GM18858 (cell line): ENCODE results near the gene PRKRIP1.
"Not testable (repeated sequence)": the region's sequence is repeated elsewhere in the genome, so short reads cannot be mapped to it uniquely, and the experiment has no call there.

Experiments
- ATAC-seq: cut with Tn5 transposase; IDR thresholded peaks from one replicate; pipeline ENCODE4 v1.9.1; 2021; ENCODE audit not compliant: unreplicated experiment

Gene PRKRIP1

DNA sequence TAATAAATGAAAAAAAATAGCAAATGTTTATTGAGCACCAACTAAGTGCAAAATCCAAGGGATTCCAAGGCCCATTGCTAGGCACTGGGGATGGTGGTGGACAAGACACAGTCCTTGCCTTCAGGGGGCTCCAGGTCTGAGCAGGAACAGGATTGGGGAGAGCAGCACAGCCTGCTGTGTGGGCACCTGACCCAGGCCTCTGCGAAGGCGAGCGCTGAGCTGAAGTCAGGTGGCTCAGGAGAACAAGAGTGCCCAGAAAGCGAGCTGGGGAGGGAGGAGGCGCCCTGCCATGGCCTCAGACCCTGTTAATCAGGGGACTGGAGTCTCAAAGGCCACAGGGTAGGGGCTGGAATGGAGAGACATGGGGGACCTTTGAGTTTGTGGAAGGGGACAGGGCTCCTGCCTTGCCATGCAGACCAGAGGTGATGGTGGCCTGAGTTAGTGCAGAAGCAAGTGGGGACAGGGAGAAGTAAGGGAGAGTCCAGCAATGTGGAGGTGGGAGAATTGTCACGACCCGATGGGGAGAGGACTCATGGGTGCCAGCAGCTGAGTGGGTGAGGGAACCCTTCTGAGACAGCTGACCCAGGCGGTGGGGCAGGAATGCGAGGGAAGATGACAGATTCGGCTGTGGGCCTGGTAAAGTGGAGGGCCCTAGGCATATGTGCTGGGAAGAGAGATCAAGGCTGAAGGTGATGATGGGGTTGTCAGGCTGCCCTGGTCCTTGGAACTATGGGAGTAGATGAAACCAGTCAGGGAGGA lies 33.2 kb downstream of the PRKRIP1 start:
- ATAC-seq, result no peak

GRCh38 chr7:102431617-102432298 lies 35.6 kb downstream of the PRKRIP1 start:
- ATAC-seq, result peak; percentile 25

DNA sequence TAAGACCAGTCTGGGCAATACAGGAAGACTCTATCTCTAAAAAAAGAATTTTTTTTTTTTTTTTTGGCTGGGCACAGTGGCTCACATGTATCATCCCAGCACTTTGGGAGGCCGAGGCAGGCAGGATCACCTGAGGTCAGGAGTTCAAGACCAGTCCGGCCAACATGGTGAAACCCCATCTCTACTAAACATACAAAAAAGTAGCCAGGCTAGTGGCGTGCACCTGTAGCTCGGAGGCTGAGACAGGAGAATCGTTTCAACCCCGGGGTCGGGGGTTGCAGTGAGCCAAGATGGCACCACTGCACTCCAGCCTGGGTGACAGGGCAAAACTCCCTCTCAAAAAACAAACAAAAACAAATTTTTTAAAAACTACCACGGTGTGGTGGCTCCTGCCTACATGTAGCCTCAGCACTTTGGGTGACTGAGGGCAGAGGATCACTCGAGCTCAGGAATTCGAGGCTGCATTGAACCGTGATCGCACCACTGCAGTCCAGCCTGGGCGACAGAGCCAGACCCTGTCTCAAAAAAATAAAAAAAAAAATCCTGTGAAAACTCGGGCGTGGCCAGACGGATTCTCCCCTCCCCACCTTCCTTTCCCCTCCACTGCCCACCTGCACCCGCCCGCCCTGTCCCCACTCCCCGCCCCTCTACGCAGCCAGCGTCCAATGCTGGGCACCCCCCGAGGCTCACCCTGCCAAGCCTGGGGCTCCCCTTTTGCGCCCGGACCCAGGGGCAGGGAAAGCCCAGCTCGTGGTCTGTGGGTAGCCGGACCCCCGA lies 36.5 kb downstream of the PRKRIP1 start:
- peak; percentile 15 for ATAC-seq

DNA sequence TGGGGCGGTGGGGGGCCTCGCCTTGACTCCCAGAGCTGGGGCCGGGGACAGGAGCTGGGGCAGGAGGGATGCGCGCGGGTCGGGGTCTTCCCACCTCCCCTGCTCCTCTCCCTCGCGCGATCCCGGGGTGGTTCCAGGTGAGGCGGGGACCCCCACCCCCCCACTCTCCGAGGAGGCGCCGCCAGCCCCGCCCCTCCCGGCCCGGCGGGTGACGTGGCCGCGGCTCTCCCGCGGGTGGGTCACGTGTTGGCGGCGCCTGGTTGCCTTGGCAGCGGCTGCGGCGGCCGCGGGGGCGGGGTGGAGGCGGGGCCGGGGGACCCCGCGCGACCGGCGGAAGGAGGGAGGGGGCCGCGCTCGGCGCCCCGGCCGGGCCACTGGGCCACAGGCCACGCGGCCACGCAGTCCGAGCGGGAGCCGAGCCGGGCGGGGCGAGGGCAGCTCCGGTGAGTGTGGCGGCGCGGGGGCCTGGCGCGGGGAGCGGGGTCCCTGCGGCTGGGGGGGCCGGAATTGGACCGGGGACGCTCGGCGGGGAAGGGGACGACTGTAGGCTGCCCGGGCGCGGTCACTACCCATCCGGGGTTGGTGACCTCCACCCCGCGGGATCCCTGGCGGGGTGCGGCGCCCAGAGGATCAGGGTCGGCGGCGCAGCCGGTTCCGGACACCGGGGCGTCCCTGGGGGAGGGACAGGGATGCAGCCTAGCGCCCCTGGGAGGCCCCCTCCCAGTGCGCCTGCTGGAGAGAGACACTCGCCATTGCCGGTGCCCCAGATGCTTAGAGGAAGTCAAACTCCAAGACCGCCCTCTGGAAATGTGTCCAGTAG lies 37.3 kb downstream of the PRKRIP1 start, which contains the start of gene ORAI2:
Gene ORAI2 (plus strand): TSS at position 357 of the 820 bp plus-strand sequence. CDS start 5,382 bp downstream, outside the sequence.
- peak; percentile 37 for ATAC-seq

DNA sequence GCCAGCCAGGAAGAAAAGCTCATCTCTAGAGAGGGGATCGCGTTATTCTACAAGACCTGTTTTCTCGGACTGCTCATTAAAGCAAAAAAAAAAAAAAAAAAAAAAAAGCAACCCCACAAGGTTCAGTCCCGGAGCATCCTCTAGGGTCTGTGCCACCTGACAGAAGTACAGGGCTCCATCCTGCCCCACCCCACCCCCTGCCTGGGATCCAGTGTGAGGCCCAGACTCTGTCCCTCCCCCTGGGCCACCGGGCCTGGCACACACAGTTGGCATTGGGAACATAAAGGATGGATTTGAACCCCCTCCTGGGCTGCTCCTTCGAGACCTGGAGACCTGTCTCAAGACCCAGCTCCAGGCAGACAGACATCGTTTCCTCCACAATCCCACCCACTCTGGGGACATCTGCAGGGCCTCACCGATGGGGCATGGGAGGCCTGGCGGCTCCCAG lies 37.9 kb downstream of the PRKRIP1 start:
- no peak for ATAC-seq

GRCh38 chr7:102436118-102436517 lies 40.0 kb downstream of the PRKRIP1 start:
- ATAC-seq, result no peak

GRCh38 chr7:102439963-102440795 lies 44.0 kb downstream of the PRKRIP1 start:
- ATAC-seq, result no peak

- peak; percentile 36 for ATAC-seq
Measured at GRCh38 chr7:102444961-102445673, 49.0 kb downstream of the PRKRIP1 start.

- ATAC-seq, result no peak
Measured at GRCh38 chr7:102445674-102446071, 49.5 kb downstream of the PRKRIP1 start.

DNA sequence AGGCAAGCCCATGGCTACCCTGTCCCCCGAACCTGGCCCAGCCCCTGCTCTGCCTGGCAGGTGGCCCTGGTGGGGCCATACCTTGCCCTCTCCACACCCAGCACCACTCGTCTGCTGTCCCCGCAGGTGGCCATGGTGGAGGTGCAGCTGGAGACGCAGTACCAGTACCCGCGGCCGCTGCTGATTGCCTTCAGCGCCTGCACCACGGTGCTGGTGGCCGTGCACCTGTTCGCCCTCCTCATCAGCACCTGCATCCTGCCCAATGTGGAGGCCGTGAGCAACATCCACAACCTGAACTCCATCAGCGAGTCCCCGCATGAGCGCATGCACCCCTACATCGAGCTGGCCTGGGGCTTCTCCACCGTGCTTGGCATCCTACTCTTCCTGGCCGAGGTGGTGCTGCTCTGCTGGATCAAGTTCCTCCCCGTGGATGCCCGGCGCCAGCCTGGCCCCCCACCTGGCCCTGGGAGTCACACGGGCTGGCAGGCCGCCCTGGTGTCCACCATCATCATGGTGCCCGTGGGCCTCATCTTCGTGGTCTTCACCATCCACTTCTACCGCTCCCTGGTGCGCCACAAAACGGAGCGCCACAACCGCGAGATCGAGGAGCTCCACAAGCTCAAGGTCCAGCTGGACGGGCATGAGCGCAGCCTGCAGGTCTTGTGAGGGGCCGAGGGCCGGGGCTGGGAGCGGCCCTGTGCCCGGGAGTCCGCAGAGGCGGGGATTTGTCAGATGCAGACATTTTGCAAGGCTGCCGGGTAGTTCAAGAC lies 50.4 kb downstream of the PRKRIP1 start:
- no peak for ATAC-seq

DNA sequence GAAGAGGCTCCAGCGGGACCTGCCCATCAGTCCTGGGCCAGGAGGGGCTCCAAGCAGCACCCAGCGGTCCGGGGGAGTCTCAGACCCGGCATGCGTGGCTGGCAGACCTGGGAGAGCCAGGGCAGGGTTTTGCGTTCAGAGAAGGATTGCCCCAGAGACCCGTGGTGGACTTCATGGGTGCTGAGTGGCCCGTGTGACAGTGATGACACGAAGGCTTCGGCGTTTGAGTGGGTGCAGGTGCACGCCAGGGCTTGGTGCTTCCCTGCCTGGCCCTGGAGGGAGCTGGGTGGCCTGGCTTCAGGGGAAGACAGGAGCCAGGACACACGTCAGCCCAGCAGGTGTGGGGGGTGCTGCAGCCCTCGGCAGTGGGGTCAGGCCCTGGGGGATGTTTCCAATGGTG lies 51.1 kb downstream of the PRKRIP1 start:
- no peak for ATAC-seq

DNA sequence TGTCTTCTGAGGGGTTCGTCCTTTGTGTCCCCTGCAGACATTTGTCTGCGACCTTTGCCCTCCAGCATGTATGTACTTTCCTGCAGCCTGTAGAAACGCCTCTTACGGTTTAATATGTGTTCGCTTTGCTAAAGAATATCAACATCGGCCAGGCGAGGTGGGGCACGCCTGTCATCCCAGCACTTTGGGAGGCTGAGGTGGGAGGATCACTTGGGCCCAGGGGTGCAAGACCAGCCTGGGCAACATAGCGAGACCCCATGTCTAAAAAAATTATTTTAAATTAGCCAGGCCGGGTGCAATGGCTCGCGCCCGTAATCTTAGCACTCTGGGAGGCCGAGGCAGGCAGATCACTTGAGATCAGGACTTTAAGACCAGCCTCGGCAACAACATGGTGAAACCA lies 53.0 kb downstream of the PRKRIP1 start:
- ATAC-seq, result no peak

- peak; percentile 44 for ATAC-seq
Measured at GRCh38 chr7:102450242-102450641, 54.1 kb downstream of the PRKRIP1 start.

GRCh38 chr7:102451371-102452054 lies 55.4 kb downstream of the PRKRIP1 start:
- ATAC-seq, result no peak

DNA sequence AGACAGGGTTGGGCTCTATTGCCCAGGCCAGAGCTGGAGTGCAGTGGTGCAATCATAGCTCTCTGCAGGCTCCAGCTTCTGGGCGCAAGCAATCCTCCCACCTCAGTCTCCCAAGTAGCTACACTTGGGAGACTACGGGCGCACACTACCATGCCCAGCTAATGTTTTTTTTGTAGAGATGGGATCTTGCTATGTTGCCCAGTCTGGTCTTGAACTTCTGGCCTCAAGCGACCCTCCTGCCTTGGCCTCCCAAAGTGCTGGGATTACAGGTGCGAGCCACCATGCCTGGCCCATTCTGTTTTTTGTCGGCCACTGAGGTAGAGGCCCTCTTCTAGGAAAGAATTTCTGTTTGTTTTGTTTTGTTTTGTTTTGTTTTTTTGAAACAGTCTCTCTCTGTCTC lies 56.3 kb downstream of the PRKRIP1 start:
- ATAC-seq, result no peak

DNA sequence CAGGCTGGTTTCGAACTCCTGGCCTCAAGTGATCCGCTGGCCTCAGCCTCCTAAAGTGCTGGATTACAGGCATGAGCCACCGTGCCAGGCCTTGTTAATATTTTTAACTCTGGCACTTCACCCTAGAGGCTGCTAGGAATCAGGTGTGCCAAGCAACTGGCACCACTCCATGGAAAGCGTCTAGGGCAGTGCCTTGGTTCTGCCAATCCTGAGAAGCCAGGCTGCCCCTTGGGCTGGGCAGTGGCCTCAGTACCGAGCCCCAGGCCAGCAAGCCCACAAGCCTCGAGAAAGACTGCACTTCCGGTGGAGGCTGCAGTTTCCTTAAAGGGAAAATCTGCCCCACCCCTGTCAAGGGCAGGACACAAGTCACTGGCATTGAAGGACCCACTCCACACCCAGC lies 57.2 kb downstream of the PRKRIP1 start:
- no peak for ATAC-seq

DNA sequence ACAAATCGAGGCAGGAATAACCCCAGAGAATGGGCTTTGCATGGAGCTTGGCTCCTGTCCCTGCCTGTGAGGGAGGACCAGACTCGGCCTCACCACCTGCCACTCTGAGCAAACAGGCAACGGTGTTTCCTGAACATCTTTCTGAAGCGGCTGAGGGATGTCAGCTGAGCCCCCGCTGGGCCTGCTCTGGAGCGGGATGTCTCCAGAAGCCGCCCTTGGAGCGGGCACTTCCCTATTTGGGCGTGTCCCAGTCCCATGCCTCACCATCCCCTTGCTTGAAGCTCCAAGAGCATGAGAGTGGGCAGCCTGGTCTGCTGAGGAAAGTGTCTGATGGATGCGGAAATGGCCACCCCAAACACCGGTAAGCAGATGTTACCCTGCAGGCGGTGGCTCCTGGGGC lies 58.3 kb downstream of the PRKRIP1 start:
- ATAC-seq, result no peak

DNA sequence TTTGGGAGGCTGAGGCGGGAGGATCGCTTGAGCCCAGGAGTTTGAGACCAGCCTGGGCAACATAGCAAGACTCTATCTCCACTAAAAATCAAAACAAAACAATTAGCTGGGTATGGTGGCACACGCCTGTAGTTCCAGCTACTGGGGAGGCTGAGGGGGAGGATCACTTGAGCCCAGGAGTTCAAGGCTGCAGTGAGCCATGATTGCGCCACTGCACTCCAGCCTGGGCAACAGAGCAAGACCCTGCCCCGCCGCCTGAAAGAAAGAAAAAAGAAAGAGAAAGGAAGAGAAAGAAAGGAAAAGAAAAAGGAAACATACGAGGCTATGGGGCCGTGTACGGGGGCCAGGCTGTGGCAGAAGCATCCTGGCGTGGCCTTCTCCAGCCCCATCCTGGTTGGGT lies 58.8 kb downstream of the PRKRIP1 start:
- not testable (repeated sequence) for ATAC-seq
